ENCODE measurements around the gene TNS2. TPM values are rescaled to one million over a fixed set of nuclear protein-coding genes. Genes with fewer than 3 reads are reported as not detected.

TNS2 gene
- total and polyA plus RNA-seq, 9 of the 15 experiments (the other 6 are each of a cell fraction or from before 2014, with no cell fraction given), result 0.28 to 3.1 (median 1.2) TPM; not detected in 1

DNA sequence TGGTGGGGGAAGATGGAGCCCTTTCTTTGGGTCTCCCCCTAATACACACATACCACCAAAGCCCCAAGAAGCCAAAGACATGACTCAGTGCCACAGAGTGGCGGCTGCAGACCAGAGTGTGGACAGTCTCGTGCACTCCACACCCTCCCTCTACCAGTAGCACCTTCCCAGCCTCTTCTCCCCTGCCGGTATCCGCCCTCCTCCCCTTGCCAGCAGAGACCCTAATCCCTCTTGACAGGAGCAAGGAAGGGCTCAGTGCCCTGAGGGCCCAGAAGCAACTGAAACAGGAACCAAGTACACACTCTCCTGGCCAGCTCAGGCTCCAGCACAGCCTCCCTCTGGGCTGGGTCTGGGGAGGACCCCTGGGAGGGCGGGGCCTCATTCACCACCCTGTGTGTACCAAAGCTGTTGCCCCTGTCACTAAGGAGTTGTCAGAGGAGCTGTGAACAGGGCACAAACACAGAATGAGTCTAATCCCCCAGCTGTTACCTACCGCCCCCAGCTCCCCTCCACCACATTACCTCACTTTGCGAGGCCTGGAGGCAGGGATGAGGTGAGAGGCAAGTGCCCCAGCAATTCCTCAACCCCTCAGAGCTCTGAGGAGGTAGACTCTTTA, 21.1 kb downstream of the TNS2 start:
- peak; percentile 39; the same call in 2 of the 3 replicates for ATAC-seq
- no TSS peak for BruUV-seq (replicated peaks)
- intact Hi-C loops (cut with micrococcal nuclease), result no loop called here
- no peak for DNase-seq (ENCODE audit: extremely low read depth in 1 of 4, low spot score in 3 of 4)
- Histone ChIP-seq H3K4me1 (replicated peaks in 1 of 2; ENCODE audit: control insufficient read depth in 2 of 2, insufficient read depth in 2 of 2, low read length in 2 of 2) (peaks cover 24 to 29% of the 10 kb centered on the region in 2 experiments), H3K9me1 (ENCODE audit: control insufficient read depth, insufficient read depth, low read length) (no peaks in the 10 kb centered on the region), H3K4me2 (ENCODE audit: insufficient read depth, low read length) (no peak overlapping the region), H3K9ac (ENCODE audit: insufficient read depth in 1 of 2, low read depth in 2 of 2, low read length in 2 of 2) (peak overlapping the region in 1 of 2 experiments; percentile 22; a peak in 2 of 4 replicates), H2AFZ (ENCODE audit: low read depth, low read length) (no peak overlapping the region), H3K4me3 (no peak overlapping the region), H3K9me3 (replicated peaks; ENCODE audit: control insufficient read depth, insufficient read depth, low read depth, low read length) (no peaks in the 10 kb centered on the region), H4K20me1 (replicated peaks; ENCODE audit: control insufficient read depth, insufficient read depth, low read length) (no peaks in the 10 kb centered on the region), H3K27me3 (ENCODE audit: control insufficient read depth in 2 of 2, insufficient read depth in 2 of 2, low read length in 2 of 2) (no peaks in the 10 kb centered on the region), H3K36me3 (ENCODE audit: control insufficient read depth, insufficient read depth, low read length) (peaks cover 16% of the 10 kb centered on the region; the same call in 2 of the 3 replicates), H3K27ac (ENCODE audit: extremely low read depth, low read depth, low read length) (no peak overlapping the region), H3K79me2 (ENCODE audit: control insufficient read depth, insufficient read depth, low read length) (no peaks in the 10 kb centered on the region)
- WGBS (ENCODE audit: insufficient coverage, low coverage, missing lambda C conversion rate), result 90% methylated on average over 7 of the region's 7 CpGs
- ChIA-PET CTCF (ENCODE audit: low intra/inter-chr PET ratio) (interaction anchor here (0.5 to 1.4 kb wide), 2 partner anchors 29 to 323 kb away, joined by 3 to 6 read pairs; no protein-coding TSS in a partner anchor), POLR2A (interaction anchor here (1.5 to 1.6 kb wide), 2 partner anchors 8 to 91 kb away, joined by 4 to 6 read pairs; no protein-coding TSS in a partner anchor)
- FAIRE-seq, result no peak
- in situ Hi-C loops (cut with MboI), result no loop called here
- TF ChIP-seq HMGN3 (IDR thresholded peaks at IDR 0.05; ENCODE audit: borderline replicate concordance, extremely low read depth, insufficient read length, low read depth, low read length) (no peak), SRSF7 (optimal IDR thresholded peaks at IDR 0.05; ENCODE audit: low read depth, low read length) (no peak), TEAD4 (IDR thresholded peaks at IDR 0.05; ENCODE audit: low read length) (no peak), TEAD4 (CRISPR knock-in tag; IDR thresholded peaks at IDR 0.05; ENCODE audit: borderline replicate concordance) (no peak), EWSR1 (IDR thresholded peaks at IDR 0.05; ENCODE audit: borderline replicate concordance, low read depth, partially characterized antibody) (no peak), CREBBP (IDR thresholded peaks at IDR 0.05; ENCODE audit: low read depth, low read length) (no peak), NFIC (IDR thresholded peaks at IDR 0.05) (no peak), POLR2AphosphoS2 (IDR thresholded peaks at IDR 0.05; ENCODE audit: low read length) (no peak), NFRKB (IDR thresholded peaks at IDR 0.05; ENCODE audit: low read depth) (no peak)
- TF ChIP-seq, protein P1, sequence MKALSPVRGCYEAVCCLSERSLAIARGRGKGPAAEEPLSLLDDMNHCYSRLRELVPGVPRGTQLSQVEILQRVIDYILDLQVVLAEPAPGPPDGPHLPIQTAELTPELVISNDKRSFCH (CRISPR knock-in tag; IDR thresholded peaks at IDR 0.05), result no peak
- TF ChIP-seq, protein P1 (tag; IDR thresholded peaks at IDR 0.05), result no peak
- TF ChIP-seq, protein P2, sequence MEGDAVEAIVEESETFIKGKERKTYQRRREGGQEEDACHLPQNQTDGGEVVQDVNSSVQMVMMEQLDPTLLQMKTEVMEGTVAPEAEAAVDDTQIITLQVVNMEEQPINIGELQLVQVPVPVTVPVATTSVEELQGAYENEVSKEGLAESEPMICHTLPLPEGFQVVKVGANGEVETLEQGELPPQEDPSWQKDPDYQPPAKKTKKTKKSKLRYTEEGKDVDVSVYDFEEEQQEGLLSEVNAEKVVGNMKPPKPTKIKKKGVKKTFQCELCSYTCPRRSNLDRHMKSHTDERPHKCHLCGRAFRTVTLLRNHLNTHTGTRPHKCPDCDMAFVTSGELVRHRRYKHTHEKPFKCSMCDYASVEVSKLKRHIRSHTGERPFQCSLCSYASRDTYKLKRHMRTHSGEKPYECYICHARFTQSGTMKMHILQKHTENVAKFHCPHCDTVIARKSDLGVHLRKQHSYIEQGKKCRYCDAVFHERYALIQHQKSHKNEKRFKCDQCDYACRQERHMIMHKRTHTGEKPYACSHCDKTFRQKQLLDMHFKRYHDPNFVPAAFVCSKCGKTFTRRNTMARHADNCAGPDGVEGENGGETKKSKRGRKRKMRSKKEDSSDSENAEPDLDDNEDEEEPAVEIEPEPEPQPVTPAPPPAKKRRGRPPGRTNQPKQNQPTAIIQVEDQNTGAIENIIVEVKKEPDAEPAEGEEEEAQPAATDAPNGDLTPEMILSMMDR (IDR thresholded peaks at IDR 0.05 in 2 of 3, conservative IDR thresholded peaks at IDR 0.05 in 1 of 3; ENCODE audit: insufficient read depth in 2 of 3, low read depth in 1 of 3, low read length in 3 of 3), result no peak
- TF ChIP-seq, protein P3, sequence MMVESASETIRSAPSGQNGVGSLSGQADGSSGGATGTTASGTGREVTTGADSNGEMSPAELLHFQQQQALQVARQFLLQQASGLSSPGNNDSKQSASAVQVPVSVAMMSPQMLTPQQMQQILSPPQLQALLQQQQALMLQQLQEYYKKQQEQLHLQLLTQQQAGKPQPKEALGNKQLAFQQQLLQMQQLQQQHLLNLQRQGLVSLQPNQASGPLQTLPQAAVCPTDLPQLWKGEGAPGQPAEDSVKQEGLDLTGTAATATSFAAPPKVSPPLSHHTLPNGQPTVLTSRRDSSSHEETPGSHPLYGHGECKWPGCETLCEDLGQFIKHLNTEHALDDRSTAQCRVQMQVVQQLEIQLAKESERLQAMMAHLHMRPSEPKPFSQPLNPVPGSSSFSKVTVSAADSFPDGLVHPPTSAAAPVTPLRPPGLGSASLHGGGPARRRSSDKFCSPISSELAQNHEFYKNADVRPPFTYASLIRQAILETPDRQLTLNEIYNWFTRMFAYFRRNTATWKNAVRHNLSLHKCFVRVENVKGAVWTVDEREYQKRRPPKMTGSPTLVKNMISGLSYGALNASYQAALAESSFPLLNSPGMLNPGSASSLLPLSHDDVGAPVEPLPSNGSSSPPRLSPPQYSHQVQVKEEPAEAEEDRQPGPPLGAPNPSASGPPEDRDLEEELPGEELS (CRISPR knock-in tag; IDR thresholded peaks at IDR 0.05; ENCODE audit: borderline replicate concordance), result no peak
